ENCODE measurements around the gene MRPL46. TPM values are rescaled to one million over a fixed set of nuclear protein-coding genes. Genes with fewer than 3 reads are reported as not detected.
"Not testable (repeated sequence)": the region's sequence is repeated elsewhere in the genome, so short reads cannot be mapped to it uniquely, and the experiment has no call there.

The MRPL46 gene
- total RNA-seq, 4 donors from 2014 or later: 2.8 to 30.6 (median 16.0) TPM

DNA sequence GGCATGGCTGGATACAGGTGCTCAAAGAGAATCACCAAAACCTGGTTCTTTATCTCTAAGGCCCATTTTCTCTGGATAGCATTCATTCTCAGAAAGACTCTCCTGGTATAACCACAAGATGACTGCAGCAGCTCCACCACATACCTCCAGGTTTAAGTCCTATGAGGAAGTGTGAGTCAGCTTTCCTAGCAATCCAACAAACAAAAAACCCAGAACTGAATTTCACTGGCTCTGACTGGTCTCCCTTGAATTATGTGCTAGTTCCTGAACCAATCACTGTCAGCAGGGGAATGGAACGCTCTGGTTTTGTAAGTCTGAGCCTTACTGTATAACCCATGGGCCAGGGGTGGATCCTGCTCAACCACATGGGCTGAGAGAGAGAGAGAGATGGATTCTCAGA, 27.2 kb downstream of the MRPL46 start:
- in situ Hi-C loops (cut with MboI; ENCODE audit: low pct_ligation_motif_present in 1 of 4, low pct_unique_long_range_greater_than_20kb in 1 of 4, low sequenced_read_pairs in 3 of 4): no loop called here
- TF ChIP-seq, protein P1, sequence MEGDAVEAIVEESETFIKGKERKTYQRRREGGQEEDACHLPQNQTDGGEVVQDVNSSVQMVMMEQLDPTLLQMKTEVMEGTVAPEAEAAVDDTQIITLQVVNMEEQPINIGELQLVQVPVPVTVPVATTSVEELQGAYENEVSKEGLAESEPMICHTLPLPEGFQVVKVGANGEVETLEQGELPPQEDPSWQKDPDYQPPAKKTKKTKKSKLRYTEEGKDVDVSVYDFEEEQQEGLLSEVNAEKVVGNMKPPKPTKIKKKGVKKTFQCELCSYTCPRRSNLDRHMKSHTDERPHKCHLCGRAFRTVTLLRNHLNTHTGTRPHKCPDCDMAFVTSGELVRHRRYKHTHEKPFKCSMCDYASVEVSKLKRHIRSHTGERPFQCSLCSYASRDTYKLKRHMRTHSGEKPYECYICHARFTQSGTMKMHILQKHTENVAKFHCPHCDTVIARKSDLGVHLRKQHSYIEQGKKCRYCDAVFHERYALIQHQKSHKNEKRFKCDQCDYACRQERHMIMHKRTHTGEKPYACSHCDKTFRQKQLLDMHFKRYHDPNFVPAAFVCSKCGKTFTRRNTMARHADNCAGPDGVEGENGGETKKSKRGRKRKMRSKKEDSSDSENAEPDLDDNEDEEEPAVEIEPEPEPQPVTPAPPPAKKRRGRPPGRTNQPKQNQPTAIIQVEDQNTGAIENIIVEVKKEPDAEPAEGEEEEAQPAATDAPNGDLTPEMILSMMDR (IDR thresholded peaks at IDR 0.05): no peak
- TF ChIP-seq POLR2A (IDR thresholded peaks at IDR 0.05) (no peak), POLR2AphosphoS5 (IDR thresholded peaks at IDR 0.05) (no peak), EP300 (IDR thresholded peaks at IDR 0.05; ENCODE audit: low read depth) (no peak)
- H3K4me3 ChIP-seq: no peak overlapping the region
- no peak for DNase-seq
- intact Hi-C loops (cut with DNase I; ENCODE audit: low total_unique reads): no loop called here
- no peaks in the 10 kb centered on the region for H3K27me3 ChIP-seq
- H3K4me1 ChIP-seq: no peaks in the 10 kb centered on the region
- 64% methylated on average over 1 of the region's 1 CpG; no CpG with 5 or more reads in 1 of the 2 donors for WGBS, 2 donors (ENCODE audit: low coverage in 1 of 2)
- peaks cover 0 to 6% of the 10 kb centered on the region in 2 donors for H3K9me3 ChIP-seq
- no peaks in the 10 kb centered on the region for H3K36me3 ChIP-seq
- no peak overlapping the region for H3K27ac ChIP-seq

DNA sequence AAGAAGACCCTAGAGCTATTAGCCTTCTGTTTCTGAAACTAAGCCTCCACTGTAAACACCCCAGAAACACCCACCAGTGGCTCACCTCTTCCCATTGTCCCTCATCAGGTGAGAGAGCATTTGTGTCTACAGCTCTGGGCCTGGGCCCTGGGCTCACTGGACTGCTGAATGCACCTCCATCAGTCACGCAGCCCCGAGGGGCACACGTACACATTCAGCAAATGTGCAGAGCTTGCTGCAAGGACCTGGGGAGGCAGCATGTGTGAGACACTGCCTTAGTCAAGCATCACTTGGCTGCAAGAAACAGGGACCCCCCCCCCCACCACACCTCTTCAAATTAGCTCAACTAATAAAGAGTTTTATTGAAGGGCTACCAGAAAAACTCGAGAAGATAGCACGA, 29.0 kb downstream of the MRPL46 start:
- intact Hi-C loops (cut with DNase I; ENCODE audit: low total_unique reads): no loop called here
- no peaks in the 10 kb centered on the region for H3K4me1 ChIP-seq
- no peak overlapping the region for H3K4me3 ChIP-seq
- no peak for TF ChIP-seq POLR2AphosphoS5 (IDR thresholded peaks at IDR 0.05)
- no peak for TF ChIP-seq POLR2A (IDR thresholded peaks at IDR 0.05)
- no peak for TF ChIP-seq EP300 (IDR thresholded peaks at IDR 0.05; ENCODE audit: low read depth)
- TF ChIP-seq, protein P1 (IDR thresholded peaks at IDR 0.05): no peak
- no peak for DNase-seq
- H3K27me3 ChIP-seq: no peaks in the 10 kb centered on the region
- no peak overlapping the region for H3K27ac ChIP-seq
- H3K36me3 ChIP-seq: no peaks in the 10 kb centered on the region
- H3K9me3 ChIP-seq: peaks cover 0 to under 1% of the 10 kb centered on the region in 2 donors
- WGBS, 2 donors (ENCODE audit: low coverage in 1 of 2): 6 to 63% methylated on average over 2 to 5 of the region's 5 CpGs
- in situ Hi-C loops (cut with MboI; ENCODE audit: low pct_ligation_motif_present in 1 of 4, low pct_unique_long_range_greater_than_20kb in 1 of 4, low sequenced_read_pairs in 3 of 4): no loop called here

DNA sequence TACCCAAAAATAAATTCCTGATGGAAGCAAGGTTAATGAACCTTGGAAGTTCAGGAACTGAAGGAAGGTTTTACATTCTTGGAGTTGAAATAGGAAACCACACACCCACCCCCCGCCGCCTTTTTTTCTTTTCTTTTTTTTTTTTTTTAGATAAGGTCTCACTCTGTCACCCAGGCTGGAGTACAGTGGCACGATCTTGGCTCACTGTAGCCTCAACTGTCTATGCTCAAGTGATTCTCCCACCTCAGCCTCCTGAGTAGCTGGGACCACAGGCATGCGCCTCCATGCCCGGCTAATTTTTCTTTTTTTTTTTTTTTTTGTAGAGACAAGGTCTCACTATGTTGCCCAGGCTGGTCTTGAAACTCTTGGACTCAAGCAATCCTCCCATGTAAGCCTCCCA, 33.1 kb downstream of the MRPL46 start:
- H3K27ac ChIP-seq; H3K4me1 ChIP-seq; in situ Hi-C loops (cut with MboI; ENCODE audit: low pct_ligation_motif_present in 1 of 4, low pct_unique_long_range_greater_than_20kb in 1 of 4, low sequenced_read_pairs in 3 of 4); DNase-seq; intact Hi-C loops (cut with DNase I; ENCODE audit: low total_unique reads); H3K27me3 ChIP-seq; H3K4me3 ChIP-seq; H3K9me3 ChIP-seq; H3K36me3 ChIP-seq: not testable (repeated sequence)
- WGBS, 2 donors (ENCODE audit: low coverage in 1 of 2): 42 to 77% methylated on average over 3 to 5 of the region's 5 CpGs

DNA sequence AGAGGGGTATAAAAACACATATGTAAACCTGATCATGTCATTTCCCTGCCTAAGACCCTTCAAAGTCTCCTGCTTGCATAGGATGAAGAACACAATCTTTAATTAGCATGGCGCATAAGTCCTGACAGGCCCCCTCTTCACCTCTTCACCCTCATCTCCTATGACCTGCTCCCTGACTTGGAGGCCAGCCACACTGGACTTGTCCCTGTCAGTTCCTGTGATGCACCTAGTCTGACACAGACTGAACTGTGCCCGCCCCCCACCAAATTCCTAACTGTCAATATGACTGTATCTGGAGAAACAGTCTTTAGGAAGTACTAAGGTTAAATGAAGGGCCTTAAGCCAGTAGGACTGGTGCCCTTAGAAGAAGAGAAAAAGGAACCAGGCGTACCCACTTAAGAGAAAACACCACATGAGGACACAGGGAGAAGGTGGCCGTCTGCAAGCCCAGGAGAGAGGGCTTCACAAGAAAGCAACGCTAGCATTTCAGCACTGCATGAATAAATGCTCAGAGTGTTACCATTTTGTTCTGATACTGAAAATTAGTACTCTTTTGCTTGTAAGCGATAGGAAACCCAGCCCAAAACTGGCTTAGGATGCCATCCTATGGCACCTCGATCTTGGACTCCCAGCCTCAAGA, 34.0 kb downstream of the MRPL46 start:
- WGBS, 2 donors (ENCODE audit: low coverage in 1 of 2): 87 to 91% methylated on average over 6 to 7 of the region's 7 CpGs
- DNase-seq: no peak
- TF ChIP-seq, protein P1 (IDR thresholded peaks at IDR 0.05): no peak
- TF ChIP-seq POLR2AphosphoS5 (IDR thresholded peaks at IDR 0.05) (no peak), EP300 (IDR thresholded peaks at IDR 0.05; ENCODE audit: low read depth) (no peak), POLR2A (IDR thresholded peaks at IDR 0.05) (no peak)
- H3K4me1 ChIP-seq: no peaks in the 10 kb centered on the region
- H3K36me3 ChIP-seq: no peaks in the 10 kb centered on the region
- no peaks in the 10 kb centered on the region for H3K27me3 ChIP-seq
- in situ Hi-C loops (cut with MboI; ENCODE audit: low pct_ligation_motif_present in 1 of 4, low pct_unique_long_range_greater_than_20kb in 1 of 4, low sequenced_read_pairs in 3 of 4): no loop called here
- no peak overlapping the region for H3K27ac ChIP-seq
- intact Hi-C loops (cut with DNase I; ENCODE audit: low total_unique reads): no loop called here
- H3K4me3 ChIP-seq: no peak overlapping the region
- H3K9me3 ChIP-seq: no peaks in the 10 kb centered on the region

DNA sequence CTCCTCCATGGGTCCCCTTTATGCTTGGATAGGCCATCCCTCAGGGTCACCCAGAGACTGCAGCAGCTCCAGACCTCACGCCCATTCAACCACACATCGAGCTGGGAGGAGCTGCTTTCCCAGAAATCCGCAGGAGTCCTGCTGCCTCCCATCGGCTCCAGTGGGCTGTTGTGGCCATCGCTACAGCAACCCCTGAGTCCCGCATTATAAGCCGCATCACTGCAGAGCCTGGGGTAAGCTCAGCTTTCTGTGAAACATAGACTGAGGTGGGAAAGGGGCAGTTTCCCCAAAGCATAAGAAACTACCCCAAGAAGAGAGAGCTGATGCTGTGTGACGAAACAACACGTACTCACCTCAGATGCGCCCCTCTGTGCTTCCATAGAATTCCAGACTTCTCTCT, 35.7 kb downstream of the MRPL46 start:
- in situ Hi-C loops (cut with MboI; ENCODE audit: low pct_ligation_motif_present in 1 of 4, low pct_unique_long_range_greater_than_20kb in 1 of 4, low sequenced_read_pairs in 3 of 4) (no loop called here), intact Hi-C loops (cut with DNase I; ENCODE audit: low total_unique reads) (no loop called here)
- Histone ChIP-seq H3K4me3 (no peak overlapping the region), H3K27me3 (peaks cover 5% of the 10 kb centered on the region), H3K4me1 (no peaks in the 10 kb centered on the region), H3K36me3 (no peaks in the 10 kb centered on the region), H3K27ac (no peak overlapping the region), H3K9me3 (no peaks in the 10 kb centered on the region)
- 80 to 90% methylated on average over 3 to 8 of the region's 10 CpGs for WGBS, 2 donors (ENCODE audit: low coverage in 1 of 2)
- TF ChIP-seq POLR2A (IDR thresholded peaks at IDR 0.05): no peak
- no peak for TF ChIP-seq EP300 (IDR thresholded peaks at IDR 0.05; ENCODE audit: low read depth)
- TF ChIP-seq, protein P1 (IDR thresholded peaks at IDR 0.05): no peak
- no peak for TF ChIP-seq POLR2AphosphoS5 (IDR thresholded peaks at IDR 0.05)
- DNase-seq: no peak

All from transverse colon (tissue), 4 donors.